Osteoblast (primary cell): Measurements from ENCODE around the gene TRDMT1. TPM values are rescaled to one million over a fixed set of nuclear protein-coding genes. Genes with fewer than 3 reads are reported as not detected.

ENCODE experiments used
- DNase-seq: peaks from one replicate; pipeline ENCODE4 v3.0.0; 2011; ENCODE audit warnings: low spot score, mixed read lengths; ENCODE audit not compliant: insufficient read length; ENCODE audit errors: missing footprints
- H2AFZ ChIP-seq: 2 replicates; pipeline ENCODE4 v1.6.0; 2011; ENCODE audit warnings: mild to moderate bottlenecking, low read length
- H3K27ac ChIP-seq: 2 replicates; pipeline ENCODE4 v1.5.1; 2011; ENCODE audit warnings: mild to moderate bottlenecking, low read depth, low read length, moderate library complexity
- H3K27me3 ChIP-seq: 2 replicates; pipeline ENCODE4 v1.6.0; 2012; ENCODE audit warnings: mild to moderate bottlenecking, control low read depth, inconsistent platforms, low read length, moderate library complexity; ENCODE audit not compliant: insufficient read depth
- H3K36me3 ChIP-seq: 2 replicates; pipeline ENCODE4 v1.5.1; 2011; ENCODE audit warnings: mild to moderate bottlenecking, low read length, control low read depth, moderate library complexity; ENCODE audit not compliant: insufficient read depth
- H3K4me1 ChIP-seq: 2 replicates; pipeline ENCODE4 v1.5.1; 2011; ENCODE audit warnings: mild to moderate bottlenecking, low read length, control low read depth, moderate library complexity; ENCODE audit not compliant: insufficient read depth
- H3K4me2 ChIP-seq: 2 replicates; pipeline ENCODE4 v1.6.0; 2011; ENCODE audit warnings: mild to moderate bottlenecking, low read length; ENCODE audit not compliant: insufficient read depth
- H3K4me3 ChIP-seq: fragments of 200-600 bp; sonication (generic); 3 replicates; pipeline ENCODE4 v1.5.1; 2012; ENCODE audit warnings: mild to moderate bottlenecking, low read length, inconsistent platforms; ENCODE audit not compliant: insufficient read depth
- H3K79me2 ChIP-seq: 2 replicates; pipeline ENCODE4 v1.6.0; 2012; ENCODE audit warnings: mild to moderate bottlenecking, low read length, control low read depth, inconsistent platforms; ENCODE audit not compliant: insufficient read depth
- H3K9me3 ChIP-seq: 2 replicates; pipeline ENCODE4 v1.5.1; 2011; ENCODE audit warnings: low read depth, low read length, control low read depth
- H4K20me1 ChIP-seq: 2 replicates; pipeline ENCODE4 v1.6.0; 2012; ENCODE audit warnings: mild to moderate bottlenecking, low read length, control low read depth; ENCODE audit not compliant: insufficient read depth
- CTCF ChIP-seq: IDR thresholded peaks from 2 replicates; pipeline ENCODE4 v1.5.1; 2011; ENCODE audit warnings: mild to moderate bottlenecking, low read depth, low read length, moderate library complexity; ENCODE audit errors: extremely low read depth
- total RNA-seq: library from RNA; depleted of rRNA; stranded (reverse); fragments of >200 nt; gene quantifications from 2 replicates; pipeline ENCODE4 v1.2.3, GENCODE V29; 2012

Gene TRDMT1
- total RNA-seq, 1 donor: 7.6 TPM

GRCh38 chr10:17106991-17107390, 94.5 kb downstream of the TRDMT1 start:
- Histone ChIP-seq H2AFZ (no peak overlapping the region), H3K79me2 (no peaks in the 10 kb centered on the region), H3K4me1 (peaks cover 6% of the 10 kb centered on the region), H3K36me3 (no peaks in the 10 kb centered on the region), H3K4me3 (no peak overlapping the region), H3K27me3 (no peaks in the 10 kb centered on the region), H3K9me3 (no peaks in the 10 kb centered on the region), H4K20me1 (no peaks in the 10 kb centered on the region), H3K4me2 (no peak overlapping the region), H3K27ac (no peak overlapping the region)
- no peak for DNase-seq
- no peak for TF ChIP-seq CTCF

- Histone ChIP-seq H3K36me3 (no peaks in the 10 kb centered on the region), H3K79me2 (no peaks in the 10 kb centered on the region), H3K4me3 (no peak overlapping the region), H3K27ac (no peak overlapping the region), H3K27me3 (no peaks in the 10 kb centered on the region), H3K9me3 (no peaks in the 10 kb centered on the region), H2AFZ (no peak overlapping the region), H3K4me2 (no peak overlapping the region), H3K4me1 (no peaks in the 10 kb centered on the region), H4K20me1 (no peaks in the 10 kb centered on the region)
- TF ChIP-seq CTCF: no peak
- DNase-seq: no peak
Observed at GRCh38 chr10:17101910-17102266, 99.6 kb downstream of the TRDMT1 start.

GRCh38 chr10:17101257-17101909, 100.1 kb downstream of the TRDMT1 start:
- Histone ChIP-seq H2AFZ (no peak overlapping the region), H3K79me2 (no peaks in the 10 kb centered on the region), H3K4me3 (no peak overlapping the region), H3K4me2 (no peak overlapping the region), H4K20me1 (no peaks in the 10 kb centered on the region), H3K27me3 (no peaks in the 10 kb centered on the region), H3K4me1 (no peaks in the 10 kb centered on the region), H3K9me3 (no peaks in the 10 kb centered on the region), H3K36me3 (no peaks in the 10 kb centered on the region), H3K27ac (no peak overlapping the region)
- TF ChIP-seq CTCF: no peak
- DNase-seq: no peak

- H3K27ac ChIP-seq: no peak overlapping the region
- TF ChIP-seq CTCF: no peak
- no peak for DNase-seq
- H3K79me2 ChIP-seq: no peaks in the 10 kb centered on the region
- no peaks in the 10 kb centered on the region for H3K9me3 ChIP-seq
- H2AFZ ChIP-seq: no peak overlapping the region
- H4K20me1 ChIP-seq: no peaks in the 10 kb centered on the region
- no peaks in the 10 kb centered on the region for H3K4me1 ChIP-seq
- H3K4me2 ChIP-seq: peak overlapping the region; percentile 24
- H3K4me3 ChIP-seq: no peak overlapping the region
- no peaks in the 10 kb centered on the region for H3K36me3 ChIP-seq
- H3K27me3 ChIP-seq: no peaks in the 10 kb centered on the region
Observed at GRCh38 chr10:17100586-17100985, 100.9 kb downstream of the TRDMT1 start.
